CD4-positive, alpha-beta memory T cell (primary cell): Measurements from ENCODE around the gene TBC1D23. TPM values are rescaled to one million over a fixed set of nuclear protein-coding genes. Genes with fewer than 3 reads are reported as not detected.
"Not testable (repeated sequence)": the region's sequence is repeated elsewhere in the genome, so short reads cannot be mapped to it uniquely, and the experiment has no call there.

Experiments
- CTCF ChIA-PET: fragments of 350-600 bp; sonication (Branson Sonifier 250); formaldehyde crosslinking; loops from one replicate; lab custom pipeline; 2021; ENCODE audit warnings: inconsistent platforms; ENCODE audit not compliant: partially characterized antibody; lab: Charles Lee
- POLR2A ChIA-PET: fragments of 350-600 bp; sonication (Branson Sonifier 250); formaldehyde crosslinking; loops from one replicate; lab custom pipeline; 2021; ENCODE audit not compliant: partially characterized antibody; lab: Charles Lee
- DNase-seq, 5 donors: peaks; one replicate each; pipeline versions ENCODE4 v3.0.0 to v3.0.0-alpha.2; 2020 to 2022; ENCODE audit warnings: mixed read lengths in 1 of 5
- H3K27ac ChIP-seq: one replicate; pipeline ENCODE4 v1.7.0; 2013; ENCODE audit warnings: low read depth, low read length
- H3K27me3 ChIP-seq: 2 replicates; pipeline ENCODE4 v1.7.0; 2013; ENCODE audit warnings: mild to moderate bottlenecking, low read length, moderate library complexity; ENCODE audit not compliant: insufficient read depth
- H3K36me3 ChIP-seq: 2 replicates; pipeline ENCODE4 v1.7.0; 2013; ENCODE audit warnings: mild to moderate bottlenecking, low read length, moderate library complexity; ENCODE audit not compliant: insufficient read depth
- H3K4me1 ChIP-seq: 2 replicates; pipeline ENCODE4 v1.7.0; 2013; ENCODE audit warnings: mild to moderate bottlenecking, low read length, moderate library complexity; ENCODE audit not compliant: insufficient read depth
- H3K4me3 ChIP-seq, 2 donors: one replicate each; pipeline ENCODE4 v1.7.0; 2013; ENCODE audit warnings: low read length in 2 of 2, mild to moderate bottlenecking in 1 of 2
- H3K9me3 ChIP-seq, 2 donors: one replicate each; pipeline ENCODE4 v1.7.0; 2013; ENCODE audit warnings: low read length in 2 of 2, control low read depth in 1 of 2; ENCODE audit not compliant: control insufficient read depth in 1 of 2
- H3K27ac Mint-ChIP-seq, 7 donors: one replicate each; pipeline ENCODE4 v1.8.0; 2020 to 2021; ENCODE audit warnings: mixed read lengths in 7 of 7, mild to moderate bottlenecking in 6 of 7, inconsistent platforms in 3 of 7, moderate library complexity in 3 of 7
- H3K27me3 Mint-ChIP-seq, 2 donors: one replicate each; pipeline ENCODE4 v1.8.0; 2020 to 2021; ENCODE audit warnings: mixed read lengths in 2 of 2
- H3K36me3 Mint-ChIP-seq, 2 donors: one replicate each; pipeline ENCODE4 v1.8.0; 2020 to 2021; ENCODE audit warnings: mixed read lengths in 2 of 2, inconsistent platforms in 1 of 2, mild to moderate bottlenecking in 1 of 2
- H3K4me1 Mint-ChIP-seq, 4 donors: one replicate each; pipeline ENCODE4 v1.8.0; 2020 to 2021; ENCODE audit warnings: mixed read lengths in 4 of 4, mild to moderate bottlenecking in 1 of 4
- H3K4me3 Mint-ChIP-seq, 8 donors: one replicate each; pipeline ENCODE4 v1.8.0; 2020 to 2021; ENCODE audit warnings: mixed read lengths in 8 of 8, mild to moderate bottlenecking in 7 of 8, moderate library complexity in 6 of 8, inconsistent platforms in 3 of 8
- H3K9me3 Mint-ChIP-seq, 8 donors: one replicate each; pipeline ENCODE4 v1.8.0; 2020 to 2021; ENCODE audit warnings: mixed read lengths in 8 of 8, mild to moderate bottlenecking in 5 of 8, inconsistent platforms in 3 of 8, moderate library complexity in 1 of 8
- intact Hi-C: fragments of 100-400 bp; cut with micrococcal nuclease; formaldehyde crosslinking; loops from one replicate; pipeline ENCODE4 v1.15.1; 2023
- polyA plus RNA-seq, 2 donors: library from polyadenylated mRNA; unstranded; fragments of 300-500 nt; fragmentation: Illumina TruSeq; gene quantifications; one replicate each; pipeline ENCODE4 v1.2.3, GENCODE V29; 2021
- total RNA-seq, 2 experiments: library from RNA; stranded (reverse); gene quantifications; one replicate each; pipeline ENCODE4 v1.2.3, GENCODE V29; 2021

The TBC1D23 gene
- total and polyA plus RNA-seq, 4 experiments from 2014 or later, result 13.9 to 44.9 (median 31.1) TPM

DNA sequence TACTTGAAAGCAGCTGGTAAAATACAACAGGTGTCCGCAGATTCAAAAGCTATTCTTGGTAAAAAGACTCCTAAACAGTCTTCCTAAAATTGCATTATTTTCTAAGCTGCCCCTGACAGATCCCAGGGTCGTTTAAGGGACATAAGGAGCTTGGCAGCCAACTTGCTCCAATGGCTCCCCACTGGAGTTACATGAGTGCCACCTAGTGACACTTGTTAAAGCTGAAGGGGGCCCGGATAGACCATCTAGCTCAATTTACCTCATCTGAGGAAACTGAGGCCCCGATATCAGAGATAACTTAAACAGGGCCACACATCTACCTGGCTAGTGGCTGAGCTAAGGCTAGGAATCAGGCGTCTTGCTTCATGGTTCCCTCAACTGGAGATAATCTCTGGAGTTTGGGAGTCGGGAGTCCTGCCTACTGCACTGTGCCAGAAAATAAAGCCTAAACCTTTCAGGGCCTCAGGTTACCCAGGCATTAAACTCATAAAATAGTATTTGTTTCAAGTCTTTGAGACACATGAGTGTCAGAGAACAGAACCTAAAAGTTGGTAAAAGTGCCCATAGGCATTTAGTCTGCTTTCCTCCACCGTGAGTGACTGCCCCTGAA is 6.5 kb upstream of the TBC1D23 start:
- Mint-ChIP-seq H3K36me3 (no peaks in the 10 kb centered on the region), H3K27me3 (no peaks in the 10 kb centered on the region), H3K4me1 (peaks cover 2 to 9% (median 6%) of the 10 kb centered on the region in 4 donors), H3K9me3 (no peaks in the 10 kb centered on the region), H3K4me3 (no peak overlapping the region), H3K27ac (no peak overlapping the region)
- Histone ChIP-seq H3K36me3 (no peaks in the 10 kb centered on the region), H3K27me3 (no peaks in the 10 kb centered on the region), H3K4me1 (no peaks in the 10 kb centered on the region), H3K27ac (no peak overlapping the region), H3K9me3 (no peaks in the 10 kb centered on the region), H3K4me3 (no peak overlapping the region)
- POLR2A ChIA-PET, result no interaction called here
- DNase-seq, result peak in 4 of 5 donors; percentile 21 to 32 (median 27)
- CTCF ChIA-PET, result interaction anchor here (0.8 to 5.2 kb wide), 15 partner anchors 8 to 431 kb away, joined by 3 to 106 read pairs (median 3); no protein-coding TSS in a partner anchor
- intact Hi-C loops, result loop anchor here (1.0 kb wide), 2 partner anchors 186 to 422 kb away; no protein-coding TSS in a partner anchor

DNA sequence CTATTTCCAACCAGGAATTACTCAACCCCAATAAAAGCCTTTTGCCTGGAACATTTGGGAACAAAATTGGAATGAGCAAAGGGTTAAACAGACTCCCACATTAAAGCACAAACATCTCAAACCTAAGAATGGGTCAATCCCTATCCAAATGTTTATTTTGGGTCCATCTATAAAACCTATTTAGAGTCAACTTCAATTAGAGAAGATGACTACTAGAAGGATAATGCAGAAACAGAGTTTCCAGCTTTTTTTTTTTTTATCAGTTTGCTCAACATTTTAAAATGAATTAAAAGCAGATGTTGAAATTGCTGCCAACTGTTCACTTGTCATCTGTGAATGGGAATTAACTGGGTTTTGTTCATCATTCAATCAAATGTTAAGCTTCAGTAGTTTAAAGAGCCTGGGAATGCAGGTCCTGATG is 4.1 kb upstream of the TBC1D23 start:
- H3K27me3 ChIP-seq, result no peaks in the 10 kb centered on the region
- no peaks in the 10 kb centered on the region for H3K9me3 ChIP-seq
- H3K4me3 ChIP-seq, result no peak overlapping the region
- H3K4me1 ChIP-seq, result peaks cover 14% of the 10 kb centered on the region
- H3K27me3 Mint-ChIP-seq, result no peaks in the 10 kb centered on the region
- H3K27ac ChIP-seq, result no peak overlapping the region
- H3K36me3 Mint-ChIP-seq, result peaks cover 0 to 7% of the 10 kb centered on the region in 2 donors
- intact Hi-C loops, result no loop called here
- DNase-seq, result no peak
- H3K36me3 ChIP-seq, result no peaks in the 10 kb centered on the region
- H3K4me3 Mint-ChIP-seq, result no peak overlapping the region
- CTCF ChIA-PET, result interaction anchor here (1.7 to 5.2 kb wide), 3 partner anchors 185 to 439 kb away, joined by 4 to 106 read pairs (median 38); partner anchors contain the start of gene CMSS1
- H3K4me1 Mint-ChIP-seq, result peaks cover 15 to 32% (median 22%) of the 10 kb centered on the region in 4 donors
- POLR2A ChIA-PET, result no interaction called here
- H3K9me3 Mint-ChIP-seq, result no peaks in the 10 kb centered on the region
- H3K27ac Mint-ChIP-seq, result no peak overlapping the region

DNA sequence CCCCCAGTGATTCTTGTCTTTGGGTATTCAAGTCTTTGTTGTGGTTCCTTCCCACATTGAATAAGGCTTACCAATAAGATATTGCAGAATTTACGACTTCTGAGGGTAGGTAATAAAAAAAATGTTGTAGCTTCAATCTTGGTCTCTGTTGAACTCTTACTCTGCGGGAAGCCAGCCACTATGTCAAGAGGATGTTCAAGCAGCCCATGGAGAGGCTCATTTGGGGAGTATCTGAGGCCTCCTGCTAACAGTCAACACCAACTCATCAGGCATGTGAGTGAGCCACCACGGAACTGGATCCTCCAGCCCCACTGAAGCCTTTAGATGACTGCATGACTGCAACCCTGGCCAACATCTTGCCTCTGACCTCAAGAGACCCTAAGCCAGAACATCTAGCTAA is 3.2 kb upstream of the TBC1D23 start:
- intact Hi-C loops, result no loop called here
- no peak overlapping the region for H3K4me3 ChIP-seq
- no peak for DNase-seq
- no peaks in the 10 kb centered on the region for H3K27me3 ChIP-seq
- H3K9me3 ChIP-seq, result no peaks in the 10 kb centered on the region
- Mint-ChIP-seq H3K27me3 (no peaks in the 10 kb centered on the region), H3K27ac (peak overlapping the region in 3 of 7 donors; percentile 4 to 22 (median 12)), H3K4me1 (peaks cover 18 to 37% (median 28%) of the 10 kb centered on the region in 4 donors), H3K36me3 (peaks cover 0 to 7% of the 10 kb centered on the region in 2 donors), H3K9me3 (no peaks in the 10 kb centered on the region), H3K4me3 (peak overlapping the region in 3 of 8 donors; percentile 20 to 40 (median 39))
- peaks cover 21% of the 10 kb centered on the region for H3K4me1 ChIP-seq
- no peak overlapping the region for H3K27ac ChIP-seq
- POLR2A ChIA-PET, result no interaction called here
- CTCF ChIA-PET, result interaction anchor here (0.6 to 5.2 kb wide), 4 partner anchors 186 to 1453 kb away, joined by 3 to 106 read pairs (median 21); partner anchors contain the start of gene CMSS1
- H3K36me3 ChIP-seq, result no peaks in the 10 kb centered on the region

DNA sequence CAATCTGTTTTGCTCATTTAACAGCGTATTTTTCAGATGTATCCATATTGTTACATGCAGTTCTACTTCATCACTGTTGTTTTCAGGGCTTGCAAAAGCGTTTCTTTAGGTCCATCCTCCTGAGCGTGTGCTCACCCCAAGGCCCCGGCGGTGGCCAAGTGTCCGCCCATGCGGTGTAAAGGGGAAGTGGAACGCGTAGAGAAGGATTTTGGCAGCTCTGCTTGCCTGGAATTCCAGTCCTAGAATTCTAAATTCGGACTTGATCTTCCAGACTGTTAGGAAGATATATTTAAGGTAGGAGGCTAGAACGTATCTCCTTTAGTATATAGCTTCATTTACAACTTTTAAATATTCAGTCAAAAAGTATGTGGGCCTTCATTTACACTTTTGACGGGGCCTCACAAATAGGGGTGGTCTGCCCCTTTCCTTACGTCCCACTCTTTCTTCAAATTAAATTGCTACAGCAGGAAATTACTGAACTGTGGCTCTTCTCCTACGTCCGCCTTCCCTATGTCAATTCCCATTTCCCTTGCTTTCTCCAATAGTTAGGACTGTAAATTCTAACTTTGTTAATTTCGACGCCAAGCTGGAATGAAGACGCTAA is 609 bp upstream of the TBC1D23 start:
- intact Hi-C loops, result loop anchor here (1.0 to 5.0 kb wide), 6 partner anchors 75 to 1738 kb away; partner anchors contain the start of genes CLDND1, CMSS1, LNP1 and NIT2
- Histone ChIP-seq H3K27me3 (no peaks in the 10 kb centered on the region), H3K27ac (peak overlapping the region; percentile 93), H3K4me1 (peaks cover 39% of the 10 kb centered on the region), H3K36me3 (no peaks in the 10 kb centered on the region), H3K9me3 (no peaks in the 10 kb centered on the region), H3K4me3 (peak overlapping the region in 1 of 2 donors; percentile 87)
- H3K9me3 Mint-ChIP-seq, result no peaks in the 10 kb centered on the region
- DNase-seq, result peak in 1 of 5 donors; percentile 8
- H3K4me3 Mint-ChIP-seq, result peak overlapping the region; percentile 92 to 97 (median 94)
- H3K27me3 Mint-ChIP-seq, result no peaks in the 10 kb centered on the region
- ChIA-PET POLR2A (interaction anchor here (0.5 to 3.2 kb wide), 19 partner anchors 9 to 1737 kb away, joined by 3 to 23 read pairs (median 3); partner anchors contain the start of genes CLDND1, CMSS1, LNP1 and NIT2), CTCF (interaction anchor here (0.9 to 2.0 kb wide), 6 partner anchors 9 to 452 kb away, joined by 3 to 6 read pairs (median 4); partner anchors contain the start of genes LNP1 and TOMM70)
- peaks cover 40 to 63% (median 51%) of the 10 kb centered on the region in 4 donors for H3K4me1 Mint-ChIP-seq
- H3K36me3 Mint-ChIP-seq, result peaks cover 0 to 7% of the 10 kb centered on the region in 2 donors
- peak overlapping the region; percentile 90 to 100 (median 99) for H3K27ac Mint-ChIP-seq

DNA sequence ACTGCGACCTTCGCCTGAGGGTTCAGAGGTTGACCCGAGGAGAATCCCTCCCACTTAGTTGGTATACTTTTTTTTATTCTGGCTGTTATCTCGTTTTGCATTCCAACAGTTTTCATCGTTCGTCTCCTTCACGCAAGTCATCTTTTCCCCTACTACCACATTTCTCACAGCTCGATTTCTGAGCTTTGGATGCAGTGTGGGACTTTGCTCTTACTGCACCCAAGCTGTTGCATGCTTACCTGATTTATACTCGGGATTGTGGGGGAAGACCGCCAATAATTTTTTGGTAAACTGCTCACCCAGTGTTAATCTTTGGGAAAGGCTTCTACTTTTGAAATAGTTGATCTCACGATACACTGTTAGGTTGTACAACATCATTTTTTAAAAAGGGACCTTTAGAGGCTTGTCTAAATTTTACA is 702 bp downstream of the TBC1D23 start:
- no peaks in the 10 kb centered on the region for H3K27me3 Mint-ChIP-seq
- peaks cover 40% of the 10 kb centered on the region for H3K4me1 ChIP-seq
- intact Hi-C loops, result loop anchor here (2.0 to 5.0 kb wide), 2 partner anchors 73 to 1739 kb away; partner anchors contain the start of genes CLDND1 and NIT2
- H3K9me3 Mint-ChIP-seq, result no peaks in the 10 kb centered on the region
- no peaks in the 10 kb centered on the region for H3K9me3 ChIP-seq
- H3K4me3 ChIP-seq, result peak overlapping the region; percentile 87 to 93
- no peaks in the 10 kb centered on the region for H3K27me3 ChIP-seq
- peak overlapping the region; percentile 92 to 97 (median 94) for H3K4me3 Mint-ChIP-seq
- ChIA-PET POLR2A (interaction anchor here (1.3 to 3.2 kb wide), 6 partner anchors 8 to 444 kb away, joined by 3 to 23 read pairs (median 9); partner anchors contain the start of genes CMSS1, LNP1, NIT2 and TOMM70), CTCF (interaction anchor here (1.8 kb wide), 1 partner anchor 8 kb away, joined by 6 read pairs; no protein-coding TSS in a partner anchor)
- DNase-seq, result no peak
- peaks cover 41 to 63% (median 52%) of the 10 kb centered on the region in 4 donors for H3K4me1 Mint-ChIP-seq
- H3K27ac Mint-ChIP-seq, result peak overlapping the region; percentile 90 to 100 (median 99)
- peak overlapping the region; percentile 93 for H3K27ac ChIP-seq
- peaks cover 0 to 7% of the 10 kb centered on the region in 2 donors for H3K36me3 Mint-ChIP-seq
- no peaks in the 10 kb centered on the region for H3K36me3 ChIP-seq

DNA sequence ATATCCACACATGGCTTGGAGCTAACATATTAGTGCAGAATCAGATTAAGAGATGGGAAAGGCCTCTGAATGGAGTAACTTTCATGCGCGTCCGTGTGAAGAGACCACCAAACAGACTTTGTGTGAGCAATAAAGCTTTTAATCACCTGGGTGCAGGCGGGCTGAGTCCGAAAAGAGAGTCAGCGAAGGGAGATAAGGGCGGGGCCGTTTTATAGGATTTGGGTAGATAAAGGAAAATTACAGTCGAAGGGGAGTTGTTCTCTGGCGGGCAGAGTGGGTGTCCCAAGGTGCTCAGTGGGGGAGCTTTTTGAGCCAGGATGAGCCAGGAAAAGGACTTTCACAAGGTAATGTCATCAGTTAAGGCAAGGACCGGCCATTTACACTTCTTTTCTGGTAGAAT is 2.1 kb downstream of the TBC1D23 start:
- not testable (repeated sequence) for H3K27me3 ChIP-seq, DNase-seq, H3K36me3 ChIP-seq, H3K9me3 ChIP-seq, H3K9me3 Mint-ChIP-seq, H3K27me3 Mint-ChIP-seq, H3K36me3 Mint-ChIP-seq, H3K27ac ChIP-seq, H3K4me3 ChIP-seq
- POLR2A ChIA-PET, result interaction anchor here (3.2 kb wide), 1 partner anchor 139 kb away, joined by 23 read pairs; the partner anchor contains the start of genes LNP1 and TOMM70
- peaks cover 40% of the 10 kb centered on the region for H3K4me1 ChIP-seq
- Mint-ChIP-seq H3K4me3 (peak overlapping the region in 4 of 8 donors; percentile 29 to 41 (median 36)), H3K27ac (peak overlapping the region in 4 of 7 donors; percentile 2 to 86 (median 38)), H3K4me1 (peaks cover 41 to 56% (median 47%) of the 10 kb centered on the region in 4 donors)
- CTCF ChIA-PET, result interaction anchor here (0.6 to 1.3 kb wide), 3 partner anchors 9 to 268 kb away, joined by 3 to 4 read pairs (median 3); no protein-coding TSS in a partner anchor
- intact Hi-C loops, result loop anchor here (5.0 kb wide), 1 partner anchor 1741 kb away; the partner anchor contains the start of gene CLDND1
